COR-L47 (cell line): ENCODE results near the gene STEAP1B.
"Not testable (repeated sequence)": the region's sequence is repeated elsewhere in the genome, so short reads cannot be mapped to it uniquely, and the experiment has no call there.

Experiments used
- DNase-seq: peaks from one replicate; lab custom pipeline; 2025; lab: John Stamatoyannopoulos, UW

Gene STEAP1B

GRCh38 chr7:22499888-22500689 is at the start of gene STEAP1B:
Gene STEAP1B, minus strand, starts transcription at chr7:22500188. Its CDS starts 5,333 bp downstream, at chr7:22494855.
- DNase-seq: not testable (repeated sequence)

- no peak for DNase-seq
Measured at GRCh38 chr7:22549051-22549450, 49.1 kb upstream of the STEAP1B start.

DNA sequence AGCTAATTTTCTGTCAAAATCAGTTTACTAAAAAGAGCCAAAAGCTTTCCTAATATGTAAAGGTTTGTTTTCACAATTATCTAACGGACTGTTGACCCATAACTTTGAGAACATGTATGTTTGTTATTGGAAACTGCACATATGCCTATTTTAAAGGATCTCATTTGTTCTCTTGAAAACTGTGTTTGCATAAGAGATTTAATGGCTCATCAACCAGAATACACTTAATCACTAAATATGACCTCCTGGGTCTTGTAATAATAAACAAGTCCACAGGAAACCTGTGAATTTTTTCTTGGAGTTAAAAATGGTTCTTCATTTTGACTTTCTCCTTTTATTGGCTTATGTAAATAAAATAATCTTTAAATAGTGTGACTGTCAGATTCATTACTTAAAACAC is 48.3 kb upstream of the STEAP1B start:
- no peak for DNase-seq

DNA sequence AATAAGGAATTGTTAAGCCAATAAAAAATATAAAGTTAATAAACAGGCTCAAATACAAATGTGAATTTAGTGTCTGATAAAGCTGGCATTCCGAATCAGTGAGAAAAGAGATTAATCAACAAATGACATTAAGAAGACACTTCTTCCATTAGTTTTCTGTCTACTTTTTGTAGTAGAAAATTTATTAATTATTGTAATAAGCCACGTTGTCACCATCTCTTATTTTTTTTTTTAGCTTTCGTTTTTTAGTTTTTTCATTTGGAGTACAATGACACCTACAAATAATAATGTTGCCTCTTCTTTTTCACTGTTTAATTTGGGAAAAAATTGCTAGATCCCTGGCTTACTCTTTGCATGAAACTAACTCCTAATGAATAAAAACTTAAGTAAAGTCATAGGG is 46.8 kb upstream of the STEAP1B start:
- DNase-seq: no peak

DNA sequence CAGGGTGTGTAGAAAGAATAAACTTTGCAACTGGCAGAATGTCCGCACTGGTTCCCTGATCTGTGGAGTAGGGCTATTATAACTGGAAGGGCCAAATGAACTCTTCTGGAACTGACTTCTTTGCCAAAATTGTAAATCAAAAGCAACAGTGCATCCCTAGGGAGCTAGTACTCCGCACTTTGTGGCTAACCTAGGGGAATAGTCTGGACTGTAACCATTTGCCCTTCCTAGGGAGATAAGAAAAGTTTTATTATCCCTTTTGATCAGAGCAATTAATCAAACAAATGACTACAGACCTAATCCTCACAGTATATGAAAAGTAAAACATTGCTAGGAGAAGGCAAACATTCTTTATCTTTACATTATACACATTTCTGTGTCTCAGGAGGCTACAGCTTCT is 45.5 kb upstream of the STEAP1B start:
- DNase-seq: no peak

- DNase-seq: no peak
Measured at GRCh38 chr7:22544245-22544644, 44.3 kb upstream of the STEAP1B start.

DNA sequence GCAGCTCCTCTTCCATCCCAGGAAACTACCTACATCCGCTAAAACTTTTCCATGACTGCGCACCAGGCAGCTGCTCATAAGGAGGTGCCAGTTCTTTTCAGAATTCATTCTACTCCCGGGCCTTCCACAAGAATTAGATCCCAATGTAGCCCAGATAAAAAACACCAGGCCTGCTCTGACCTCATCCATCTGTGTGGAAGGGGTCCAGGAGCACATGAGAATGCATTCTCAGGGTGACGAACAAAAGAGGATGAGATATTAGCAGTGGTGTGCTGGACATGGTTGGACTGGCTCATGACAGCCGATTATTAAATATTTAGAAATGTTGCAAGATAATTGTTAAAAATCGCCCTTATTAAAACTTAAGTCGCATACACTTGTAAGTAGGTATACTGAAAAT is 43.2 kb upstream of the STEAP1B start:
- DNase-seq: no peak

DNA sequence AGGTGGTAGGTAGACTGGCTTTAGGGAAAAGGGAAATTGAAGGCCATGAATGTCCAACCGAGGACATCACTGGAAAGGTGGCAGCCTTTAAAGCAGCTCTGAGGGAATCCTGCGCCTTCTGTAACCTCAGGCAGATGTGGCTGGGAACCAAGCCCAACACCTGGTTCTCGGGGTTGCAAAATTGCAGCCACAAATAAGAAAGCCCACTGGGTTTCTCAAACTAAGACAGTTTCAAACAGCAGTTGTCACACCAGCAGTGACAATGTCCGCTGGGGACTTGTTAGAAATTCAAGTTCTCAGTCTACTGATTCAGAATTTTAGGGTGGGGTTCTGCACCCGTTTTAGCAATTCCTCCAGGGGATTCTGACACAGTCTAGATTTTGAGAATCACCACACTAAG is 42.7 kb upstream of the STEAP1B start:
- no peak for DNase-seq

- DNase-seq: no peak
Measured at GRCh38 chr7:22542254-22542653, 42.3 kb upstream of the STEAP1B start.

GRCh38 chr7:22541789-22542188 is 41.8 kb upstream of the STEAP1B start:
- no peak for DNase-seq

GRCh38 chr7:22528537-22528936 is 28.5 kb upstream of the STEAP1B start:
- DNase-seq: not testable (repeated sequence)

DNA sequence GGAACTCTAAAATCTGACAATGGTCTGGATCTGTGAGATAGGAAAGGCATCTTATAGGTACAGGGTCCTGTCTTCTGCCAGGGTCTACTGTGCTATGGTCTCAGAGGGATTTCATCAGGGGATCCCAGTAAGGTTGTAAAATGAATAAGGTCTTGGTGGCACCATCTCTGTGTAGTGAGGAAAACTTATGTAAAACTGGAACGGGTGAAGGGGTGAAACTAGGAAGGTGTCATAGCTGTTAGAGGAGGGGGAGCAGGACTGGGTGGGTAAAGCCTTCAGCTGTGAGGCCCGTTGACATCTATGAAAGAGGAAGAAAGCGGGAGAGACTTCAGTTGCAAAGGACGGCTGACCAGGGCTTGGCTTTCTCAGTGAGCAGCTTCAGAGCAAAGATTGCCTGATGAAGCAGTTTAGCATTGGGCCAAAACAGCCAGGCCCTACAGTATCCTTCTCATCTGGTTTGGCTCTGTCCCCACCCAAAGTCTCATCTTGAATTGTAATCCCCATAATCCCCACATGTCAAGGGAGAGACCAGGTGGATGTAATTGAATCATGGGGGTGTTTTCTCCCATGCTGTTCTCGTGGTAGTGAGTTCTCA is 24.5 kb upstream of the STEAP1B start:
- not testable (repeated sequence) for DNase-seq

DNA sequence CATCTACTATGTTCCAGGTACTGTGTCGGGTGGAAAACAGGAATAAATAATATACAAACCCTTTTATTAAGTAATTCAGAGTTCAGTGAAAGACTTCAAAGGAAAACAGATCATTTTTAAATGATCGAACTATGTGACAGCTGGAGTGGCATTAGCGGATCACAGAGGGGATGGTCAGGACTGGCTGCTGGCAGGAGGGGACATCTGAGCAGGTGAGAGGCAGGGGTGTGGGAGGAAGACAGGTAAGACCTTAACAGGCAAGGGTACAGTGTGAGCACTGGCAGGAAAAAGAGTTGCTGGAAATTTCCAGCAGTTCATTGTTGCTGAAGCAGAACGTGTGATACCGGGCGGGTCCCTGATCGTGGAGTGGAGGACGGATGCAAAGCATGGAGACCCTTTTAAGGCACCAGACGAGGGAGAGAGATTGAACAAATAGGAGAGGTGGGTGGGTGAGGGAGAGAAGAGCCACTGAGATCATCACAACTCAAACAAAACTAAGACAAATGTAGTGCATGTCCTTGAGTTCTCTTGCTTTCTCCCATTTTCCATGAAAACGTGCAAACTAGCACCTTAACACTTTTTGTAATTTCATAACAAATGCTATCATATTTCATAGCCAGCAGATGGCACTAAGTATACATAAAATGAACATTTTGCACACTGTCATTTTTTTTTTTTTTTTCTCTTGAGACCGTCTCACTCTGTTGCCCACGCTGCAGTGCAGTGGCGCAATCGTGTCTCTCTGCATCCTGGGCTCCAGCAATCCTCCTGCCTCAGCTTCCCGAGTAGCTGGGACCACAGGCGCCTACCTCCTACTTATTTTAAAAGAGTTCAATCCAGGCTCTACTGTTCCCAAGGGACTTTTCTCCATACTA is 23.7 kb upstream of the STEAP1B start:
- peak; percentile 27 for DNase-seq

DNA sequence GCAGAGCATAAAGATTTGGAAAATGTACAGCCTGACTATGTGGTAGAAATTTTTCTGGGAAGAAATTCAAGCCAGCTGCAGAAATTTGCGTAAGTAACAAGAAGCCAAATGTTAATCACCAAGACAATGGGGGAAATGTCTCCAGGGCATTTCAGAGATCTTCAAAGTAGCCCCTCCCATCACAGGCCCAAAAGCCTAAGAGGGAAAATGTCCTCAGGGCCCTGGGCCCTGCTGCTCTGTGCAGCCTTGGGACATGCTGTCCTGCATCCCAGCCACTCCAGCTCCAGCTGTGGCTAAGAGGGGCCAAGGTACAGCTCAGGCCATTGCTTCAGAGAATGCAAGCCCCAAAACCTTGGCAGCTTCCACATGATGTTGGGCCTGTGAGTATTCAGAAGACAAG is 19.6 kb upstream of the STEAP1B start:
- DNase-seq: not testable (repeated sequence)

DNA sequence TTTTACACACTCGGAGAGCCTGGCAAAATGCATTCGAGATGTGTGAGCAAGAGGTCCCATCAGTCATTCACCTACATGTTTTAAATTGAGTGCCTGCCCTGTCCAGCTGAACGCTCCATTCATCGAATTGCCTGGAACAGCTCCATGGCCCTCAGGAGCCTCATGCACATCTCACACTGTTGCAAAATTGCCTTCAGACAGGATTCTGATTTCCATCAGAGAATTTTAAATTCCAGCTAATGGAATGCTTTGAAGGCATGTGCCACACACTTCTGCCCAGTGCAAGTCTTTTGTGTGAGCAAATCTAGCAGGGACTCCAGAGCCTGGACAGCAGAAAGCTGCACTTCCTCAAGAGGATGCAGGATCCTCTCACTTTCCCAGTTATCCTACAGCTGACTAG is 17.0 kb upstream of the STEAP1B start:
- not testable (repeated sequence) for DNase-seq

DNA sequence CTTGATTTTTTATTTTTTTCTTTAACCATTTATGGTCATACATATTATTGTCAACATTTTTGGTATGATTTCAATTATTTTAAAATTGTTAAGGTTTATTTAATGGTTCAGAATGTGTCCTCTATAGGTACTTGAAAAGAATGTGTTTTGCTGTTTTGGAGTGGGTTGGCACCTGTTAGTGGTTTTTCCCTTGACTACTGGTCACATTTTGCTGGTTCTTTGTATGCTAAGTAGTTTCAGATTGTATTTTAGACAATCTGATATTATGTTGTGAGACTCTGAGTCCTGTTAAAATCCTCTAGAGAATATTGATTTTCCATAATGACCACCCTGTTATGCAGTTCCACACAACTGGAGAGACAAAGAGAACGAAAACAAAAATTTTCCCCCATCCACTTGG is 15.0 kb upstream of the STEAP1B start:
- not testable (repeated sequence) for DNase-seq

GRCh38 chr7:22507320-22507719 is 7.3 kb upstream of the STEAP1B start:
- DNase-seq: not testable (repeated sequence)

DNA sequence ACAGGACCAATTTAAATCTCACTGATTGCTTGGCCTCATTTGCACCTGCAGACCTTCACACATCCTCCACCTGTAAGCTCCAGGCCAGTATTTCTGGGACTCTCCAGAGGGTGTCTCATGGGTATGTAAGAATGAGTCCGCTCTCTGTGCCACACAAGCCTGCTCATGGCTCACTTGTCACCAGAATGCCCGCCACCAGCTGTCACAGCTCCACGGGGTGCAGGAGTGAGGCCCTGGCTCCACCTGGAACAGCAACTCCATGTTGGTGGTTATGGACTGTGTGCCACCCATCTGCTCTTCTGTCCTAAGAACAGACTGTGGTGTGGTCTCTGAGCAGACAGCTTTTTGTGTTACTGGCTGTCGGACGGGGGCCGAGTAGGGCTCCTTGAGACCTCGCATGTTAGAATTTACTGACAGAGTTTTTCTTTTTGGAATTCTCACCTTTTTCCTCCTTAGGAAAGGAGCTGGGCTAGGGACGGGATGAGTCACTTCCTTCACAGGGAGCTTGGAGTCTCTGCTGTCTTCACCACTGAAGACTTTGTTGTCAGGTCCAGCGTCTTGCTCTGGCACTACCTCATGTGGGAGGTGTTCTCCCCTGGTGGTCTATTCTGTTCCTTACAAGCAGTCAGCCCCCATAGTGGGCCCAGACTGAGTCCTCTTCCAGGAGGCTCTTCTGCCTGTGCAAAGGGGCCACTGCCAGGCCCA is 6.5 kb upstream of the STEAP1B start:
- not testable (repeated sequence) for DNase-seq

DNA sequence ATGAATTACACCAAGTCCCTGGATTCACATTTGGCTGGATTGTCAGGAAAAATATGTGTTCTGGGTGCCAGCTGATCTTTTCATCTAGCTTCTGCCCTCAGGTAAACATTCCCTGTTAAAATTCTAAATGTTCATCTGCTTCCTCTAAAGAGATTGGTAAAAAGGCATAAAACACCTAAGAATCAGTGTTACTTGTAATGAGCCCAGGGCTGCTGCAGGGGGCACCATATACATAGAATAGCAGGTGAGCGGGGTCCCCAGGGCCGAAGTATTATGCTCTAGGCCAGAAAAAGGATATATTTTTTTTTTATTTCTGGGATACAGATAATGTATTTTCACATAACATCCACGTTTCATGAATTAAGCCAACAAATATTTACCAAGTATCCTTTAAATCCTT is 4.5 kb upstream of the STEAP1B start:
- DNase-seq: not testable (repeated sequence)

- DNase-seq: not testable (repeated sequence)
Measured at GRCh38 chr7:22502104-22502503, 2.1 kb upstream of the STEAP1B start.

DNA sequence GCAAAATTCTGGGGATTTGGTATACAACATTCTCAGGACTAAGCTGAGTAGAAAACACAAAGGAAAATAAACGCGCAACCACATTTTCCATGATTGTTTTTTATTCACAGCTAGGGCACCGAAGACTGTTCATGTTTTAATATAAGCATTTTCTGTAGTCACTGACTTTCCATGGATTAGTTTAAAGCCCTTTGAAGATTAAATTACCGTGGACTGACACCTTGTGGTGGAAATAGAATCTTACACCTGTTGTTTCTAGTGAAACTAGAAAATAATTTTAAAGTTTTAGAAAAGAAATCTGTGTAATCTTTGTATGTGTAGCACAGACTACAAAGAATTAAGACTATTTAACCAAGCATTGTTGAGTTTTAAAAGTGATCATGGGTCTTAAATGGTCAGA is 1.3 kb upstream of the STEAP1B start:
- DNase-seq: peak; percentile 20

DNA sequence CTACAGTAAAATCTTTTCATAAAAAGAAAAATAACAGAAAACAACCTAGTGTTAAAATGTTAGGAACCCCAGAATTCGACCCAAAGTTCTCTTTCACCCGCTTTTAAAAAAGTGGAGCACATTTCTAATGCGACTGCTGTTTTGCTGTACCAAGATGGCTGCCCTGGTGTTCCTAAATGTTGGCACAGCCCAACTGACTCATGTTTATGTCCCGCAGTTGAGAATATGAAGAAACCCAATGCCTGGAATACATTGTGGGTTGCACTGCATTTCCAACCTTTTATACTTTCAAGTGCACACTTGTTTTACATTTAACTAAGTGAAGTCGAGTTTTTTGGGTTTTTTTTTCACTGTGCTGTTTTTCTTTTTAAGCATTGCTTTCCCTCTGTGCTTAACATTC is 944 bp downstream of the STEAP1B start:
- no peak for DNase-seq
